NCI-H1930 (cell line): ENCODE measurements around the gene OR52B4.
A peak's percentile ranks its signal among the peaks of the same experiment; 100 is the strongest.
"Not testable (repeated sequence)": the region's sequence is repeated elsewhere in the genome, so short reads cannot be mapped to it uniquely, and the experiment has no call there.

ENCODE experiments used
- DNase-seq, 2 experiments: peaks; one replicate each; lab custom pipeline; 2025; lab: John Stamatoyannopoulos, UW

OR52B4 gene

DNA sequence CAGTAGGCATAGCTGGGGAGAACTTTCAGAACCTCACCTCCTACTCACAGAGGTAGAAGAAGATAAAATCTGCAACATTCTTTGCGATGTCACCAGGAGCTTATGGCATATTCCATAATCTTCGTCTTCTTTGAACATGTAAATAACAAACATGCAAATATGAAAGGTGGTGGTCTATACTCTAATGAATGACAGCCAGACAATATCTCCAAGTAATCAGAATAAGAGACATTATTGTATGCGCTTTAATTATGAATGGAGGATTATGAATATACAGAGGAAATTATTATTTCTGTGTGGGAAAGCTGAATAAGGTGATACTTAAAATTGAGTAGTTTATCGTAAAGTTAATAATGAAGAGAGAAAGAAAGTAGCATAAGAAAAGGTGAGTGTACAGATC, at the start of gene OR52B4:
Gene OR52B4 (minus strand): TSS at position 101 of the 400 bp plus-strand sequence. CDS start 91 bp downstream, at position 10.
- DNase-seq: no peak

DNA sequence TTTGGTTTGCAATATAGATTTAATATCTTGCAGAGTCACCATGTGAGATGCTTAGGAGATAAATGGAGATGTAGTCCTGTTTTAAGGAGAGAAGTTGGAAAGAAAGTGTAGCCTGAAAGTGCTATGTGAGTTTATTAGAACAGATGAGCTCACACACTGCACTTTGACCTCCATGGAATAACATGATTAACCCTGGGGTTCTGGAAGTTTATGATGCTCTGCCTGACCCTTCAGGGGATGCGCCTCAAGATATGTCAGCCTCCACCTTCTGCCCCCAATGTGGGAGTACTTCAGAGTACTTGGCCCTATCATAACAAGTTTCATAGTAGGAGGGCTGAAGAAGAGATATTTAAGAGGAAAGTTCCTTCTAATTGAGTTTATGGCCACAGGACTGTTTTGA, 48.6 kb upstream of the OR52B4 start:
- no peak for DNase-seq

GRCh38 chr11:4416306-4416705, 48.1 kb upstream of the OR52B4 start:
- no peak for DNase-seq

- not testable (repeated sequence) for DNase-seq
Observed at GRCh38 chr11:4406206-4406605, 38.0 kb upstream of the OR52B4 start.

- no peak for DNase-seq
Observed at GRCh38 chr11:4393858-4394223, 25.7 kb upstream of the OR52B4 start.

DNA sequence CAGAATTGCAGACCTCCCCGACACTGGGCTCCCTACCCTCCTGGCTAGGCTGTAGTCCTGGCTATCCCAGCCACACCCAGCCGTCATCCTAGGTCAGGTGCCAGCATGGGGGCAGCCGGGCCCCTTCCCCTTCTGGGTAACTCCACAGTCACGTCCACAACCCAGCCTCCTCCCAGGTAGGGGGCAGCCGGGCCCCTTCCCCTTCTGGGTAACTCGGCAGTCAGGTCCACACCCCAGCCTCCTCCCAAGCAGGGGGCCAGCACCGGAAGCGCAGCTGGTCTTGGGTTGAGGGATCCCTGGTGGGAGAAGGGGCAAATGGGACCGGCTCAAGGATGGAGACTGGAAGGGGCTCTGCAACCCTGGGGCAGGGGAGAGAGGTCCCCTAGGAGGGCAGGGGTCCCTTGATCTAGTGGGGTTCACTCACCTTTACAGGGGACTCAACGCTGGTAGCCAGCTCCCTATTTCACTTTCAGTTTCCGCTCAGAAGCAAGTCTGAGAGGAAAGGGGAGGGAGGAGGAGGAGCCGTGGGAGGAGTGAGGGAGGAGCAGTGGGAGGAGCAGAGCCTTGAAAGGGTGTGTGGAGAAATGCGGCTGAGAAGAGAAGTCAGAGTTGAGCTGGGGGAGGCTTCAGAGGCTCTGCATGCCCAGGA, 25.1 kb upstream of the OR52B4 start, which contains the start of gene TRIM21:
Gene TRIM21 (minus strand): TSS at position 494 of the 649 bp plus-strand sequence. CDS start 3,293 bp downstream, outside the sequence.
- peak; percentile 22 to 41 for DNase-seq

- DNase-seq: no peak
Observed at GRCh38 chr11:4388221-4388620, 20.0 kb upstream of the OR52B4 start.

DNA sequence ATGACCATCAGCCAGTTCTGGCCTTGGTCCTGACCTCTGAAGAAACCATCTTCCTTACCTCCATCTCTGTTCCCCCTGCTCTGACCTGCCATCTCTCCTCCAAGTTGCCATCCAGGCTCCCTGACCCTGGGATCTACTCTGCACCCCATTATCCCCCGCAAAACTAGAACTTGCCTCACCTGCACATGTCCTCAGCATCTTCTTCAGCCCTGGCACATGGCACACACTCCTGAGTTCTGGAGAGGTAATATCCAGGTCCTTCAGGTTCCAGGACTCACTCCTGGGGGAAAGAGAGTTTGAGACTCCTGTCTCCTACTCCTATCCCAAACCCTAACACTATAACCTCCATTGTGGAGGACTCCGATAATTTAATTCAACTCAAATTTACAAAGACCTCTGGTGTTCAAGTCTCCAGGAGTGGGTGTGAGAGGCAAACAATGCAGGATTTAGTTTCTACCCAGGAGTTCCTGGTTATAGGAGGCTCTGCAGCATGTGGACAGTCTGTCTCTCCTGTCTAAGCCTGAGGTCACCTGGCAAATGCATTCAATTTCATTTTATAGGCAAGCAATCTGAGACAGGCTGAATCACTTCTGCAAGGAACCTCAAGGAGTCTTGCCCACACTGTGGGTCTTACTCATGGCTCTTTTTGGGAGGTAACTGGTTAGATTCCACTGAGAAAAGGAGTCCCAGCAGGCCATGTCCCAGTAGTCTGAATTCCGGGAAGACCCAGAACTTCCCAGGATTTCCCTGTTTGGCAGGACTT, 18.0 kb upstream of the OR52B4 start:
- no peak for DNase-seq

GRCh38 chr11:4381901-4382300, 13.7 kb upstream of the OR52B4 start:
- DNase-seq: no peak

DNA sequence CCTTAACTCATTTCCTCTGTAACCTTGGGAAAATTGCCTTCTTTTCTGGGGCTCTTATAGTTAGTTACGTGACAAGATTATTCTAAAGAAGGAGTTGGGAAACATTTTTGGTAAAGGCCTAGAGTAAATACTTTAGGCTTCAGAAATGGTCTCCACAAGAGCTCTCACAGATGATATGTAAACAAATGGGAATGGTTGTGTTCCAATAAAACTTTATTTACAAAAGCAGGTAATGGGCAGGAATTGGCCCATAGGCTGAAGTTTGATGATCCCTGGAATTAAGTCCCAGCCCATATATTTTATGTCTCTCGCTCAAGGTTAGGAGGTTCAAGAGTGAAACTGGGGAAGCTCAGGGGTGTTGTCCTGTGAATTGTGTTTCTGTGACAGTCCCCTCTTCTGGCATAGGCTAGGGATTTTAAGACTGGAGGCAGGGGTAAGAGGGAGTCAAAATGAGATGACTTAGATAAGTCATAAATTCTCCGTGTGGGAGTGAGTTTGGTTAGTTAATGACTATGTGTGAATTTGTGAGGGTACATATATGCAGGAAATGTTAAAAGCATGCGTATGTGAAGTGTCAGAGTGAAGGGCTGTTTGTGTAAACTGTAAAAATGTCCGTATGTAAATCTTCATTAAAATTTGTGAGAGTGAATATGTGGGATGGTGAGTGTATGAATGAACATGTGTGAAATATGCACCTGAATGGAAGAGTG, 7.4 kb upstream of the OR52B4 start:
- DNase-seq: no peak

- DNase-seq: no peak
Observed at GRCh38 chr11:4370166-4370565, 2.0 kb upstream of the OR52B4 start.

GRCh38 chr11:4348142-4348541, 20.0 kb downstream of the OR52B4 start:
- not testable (repeated sequence) for DNase-seq

DNA sequence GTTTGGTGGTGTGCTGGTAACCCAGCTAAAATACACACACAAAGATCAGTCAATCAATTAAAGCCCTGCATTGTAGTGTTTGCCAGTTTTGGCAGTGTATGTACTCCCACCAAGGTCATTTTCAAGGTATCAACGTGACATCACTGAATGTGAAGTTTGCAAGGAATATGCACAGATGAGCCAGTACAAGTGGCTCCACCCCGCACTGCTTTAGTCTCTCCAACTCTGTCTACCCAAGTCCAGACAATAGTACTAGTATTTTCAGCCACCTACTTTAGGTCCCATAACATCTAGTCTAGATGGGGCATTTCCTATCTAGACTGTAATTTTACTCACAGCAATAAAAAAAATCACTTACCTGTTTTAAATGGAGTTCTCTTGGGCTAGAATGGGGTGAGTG, 22.8 kb downstream of the OR52B4 start:
- DNase-seq: not testable (repeated sequence)

DNA sequence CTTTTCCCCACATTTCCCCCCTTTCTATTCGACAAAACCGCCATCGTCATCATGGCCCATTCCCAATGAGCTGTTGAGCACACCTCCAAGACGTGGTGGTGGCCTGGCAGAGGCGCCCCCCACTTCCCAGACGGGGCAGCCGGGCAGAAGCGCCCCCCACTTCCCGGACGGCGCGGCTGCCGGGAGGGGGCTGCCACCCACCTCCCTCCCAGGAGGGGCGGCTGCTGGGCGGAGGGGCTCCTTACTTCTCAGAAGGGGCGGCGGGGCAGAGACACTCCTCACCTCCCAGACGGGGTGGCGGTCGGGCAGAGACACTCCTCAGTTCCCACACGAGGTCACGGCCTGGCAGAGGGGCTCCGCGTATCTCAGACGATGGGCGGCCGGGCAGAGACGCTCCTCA, 33.8 kb downstream of the OR52B4 start:
- not testable (repeated sequence) for DNase-seq
